Measurements from ENCODE around the gene CCDC14. TPM values are rescaled to one million over a fixed set of nuclear protein-coding genes. Genes with fewer than 3 reads are reported as not detected.

Gene CCDC14, protein sequence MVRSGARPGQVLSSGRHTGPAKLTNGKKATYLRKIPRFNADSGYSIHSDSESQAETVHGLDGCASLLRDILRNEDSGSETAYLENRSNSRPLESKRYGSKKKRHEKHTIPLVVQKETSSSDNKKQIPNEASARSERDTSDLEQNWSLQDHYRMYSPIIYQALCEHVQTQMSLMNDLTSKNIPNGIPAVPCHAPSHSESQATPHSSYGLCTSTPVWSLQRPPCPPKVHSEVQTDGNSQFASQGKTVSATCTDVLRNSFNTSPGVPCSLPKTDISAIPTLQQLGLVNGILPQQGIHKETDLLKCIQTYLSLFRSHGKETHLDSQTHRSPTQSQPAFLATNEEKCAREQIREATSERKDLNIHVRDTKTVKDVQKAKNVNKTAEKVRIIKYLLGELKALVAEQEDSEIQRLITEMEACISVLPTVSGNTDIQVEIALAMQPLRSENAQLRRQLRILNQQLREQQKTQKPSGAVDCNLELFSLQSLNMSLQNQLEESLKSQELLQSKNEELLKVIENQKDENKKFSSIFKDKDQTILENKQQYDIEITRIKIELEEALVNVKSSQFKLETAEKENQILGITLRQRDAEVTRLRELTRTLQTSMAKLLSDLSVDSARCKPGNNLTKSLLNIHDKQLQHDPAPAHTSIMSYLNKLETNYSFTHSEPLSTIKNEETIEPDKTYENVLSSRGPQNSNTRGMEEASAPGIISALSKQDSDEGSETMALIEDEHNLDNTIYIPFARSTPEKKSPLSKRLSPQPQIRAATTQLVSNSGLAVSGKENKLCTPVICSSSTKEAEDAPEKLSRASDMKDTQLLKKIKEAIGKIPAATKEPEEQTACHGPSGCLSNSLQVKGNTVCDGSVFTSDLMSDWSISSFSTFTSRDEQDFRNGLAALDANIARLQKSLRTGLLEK
- total RNA-seq (2012; rRNA removed): 70.0 and 82.1 TPM in 2 replicates
- 86.9 and 109 TPM in 2 replicates for polyA plus RNA-seq (2012; rRNA removed)
- polyA plus RNA-seq (2012; cell fraction: cytosol; rRNA removed): 11.3 and 12.7 TPM in 2 replicates
- polyA plus RNA-seq (2012; cell fraction: nucleus; rRNA removed; ENCODE audit: low replicate concordance): 200 and 1,120 TPM in 2 replicates
- Bru-seq, nascent RNA: percentile 83 among the genes with signal in this experiment
- BruChase-seq, experiment 1, labeled RNA remaining after a 6-hour chase: percentile 94 among the genes with signal in this experiment
- BruChase-seq, experiment 2, labeled RNA remaining after a 2-hour chase: percentile 99 among the genes with signal in this experiment
- long read RNA-seq, full-length matches to known transcripts: 14 of 61 reads
- long read RNA-seq, partial matches to known transcripts: 10 of 61 reads
- long read RNA-seq, other reads (novel, unspliced or antisense): 37 of 61 reads

DNA sequence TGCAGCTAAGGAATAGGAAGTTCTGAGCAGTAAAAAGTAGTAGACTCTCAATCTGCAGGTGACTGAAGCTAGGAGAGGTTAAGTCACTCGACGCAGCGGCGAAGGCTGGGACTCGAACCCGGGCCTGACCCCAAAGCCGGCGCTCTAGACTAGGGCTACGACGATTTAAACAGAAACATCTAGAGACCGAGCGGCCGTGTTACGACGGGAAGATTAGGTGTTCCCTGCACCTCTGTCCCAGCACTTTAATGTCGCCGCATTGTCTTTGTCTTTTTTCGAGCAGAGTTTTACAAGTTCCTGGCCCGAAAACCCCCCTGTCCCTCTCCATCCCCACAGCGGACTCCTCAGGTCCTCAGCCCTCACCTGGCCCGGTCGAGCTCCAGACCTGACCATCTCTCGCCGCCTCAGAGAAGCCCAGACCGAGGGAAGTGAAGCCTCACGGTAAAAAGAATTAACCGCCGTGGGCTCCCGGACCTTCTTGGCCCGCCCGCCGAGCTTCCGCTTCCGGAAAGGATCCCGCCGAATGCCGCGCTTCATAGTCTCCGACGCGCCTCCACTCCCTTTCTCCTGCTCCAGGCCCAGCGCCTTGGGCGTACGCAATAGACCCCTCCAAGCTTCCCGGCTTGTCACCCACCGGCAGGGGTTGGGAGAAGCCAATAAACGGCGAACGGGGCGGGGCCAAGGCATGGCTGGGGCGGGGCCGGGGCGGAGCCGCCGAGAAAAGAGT, at the start of gene CCDC14:
CCDC14 (minus strand) TSS at position 449 of the 727 bp plus-strand sequence; CDS start at position 393, 56 bp downstream.
- Histone ChIP-seq H3K27me3 (ENCODE audit: control insufficient read depth, insufficient read depth, low read length) (0 out of 2 replicates have a peak, but pooled peaks cover 2% of the 10 kb centered on the region), H3K9me1 (ENCODE audit: insufficient read depth, low read length) (no peaks in the 10 kb centered on the region), H3K27ac (ENCODE audit: insufficient read depth, low read length) (peak within 1 kb of the TSS; percentile 83), H2BK20ac (ENCODE audit: low read depth, low read length) (peak within 1 kb of the TSS; percentile 58; the same call in 1 of the 2 replicates), H4K20me1 (ENCODE audit: insufficient read depth, low read length) (no peaks in the 10 kb centered on the region), H3K4me3 (ENCODE audit: insufficient read depth, low read depth, low read length) (peak within 1 kb of the TSS; percentile 85), H4K8ac (ENCODE audit: low read depth in 2 of 2, low read length in 2 of 2) (peak within 1 kb of the TSS; percentile 77 to 92), H2BK5ac (ENCODE audit: low read depth, low read length, poor library complexity, severe bottlenecking) (peak within 1 kb of the TSS; percentile 23), H3K18ac (ENCODE audit: low read depth, low read length) (peak within 1 kb of the TSS; percentile 53), H3K79me1 (ENCODE audit: low read depth in 1 of 2, low read length in 2 of 2) (peaks cover 11 to 19% of the 10 kb centered on the region in 2 experiments), H4K91ac (ENCODE audit: insufficient read depth, low read depth, low read length) (peak within 1 kb of the TSS; percentile 74), H2BK15ac (ENCODE audit: low read depth, low read length) (peak within 1 kb of the TSS; percentile 20; the same call in 1 of the 3 replicates), H3K23ac (ENCODE audit: low read depth, low read length) (peak within 1 kb of the TSS; percentile 90), H3K9ac (ENCODE audit: low read depth, low read length) (peak within 1 kb of the TSS; percentile 91), H3K4ac (ENCODE audit: low read depth, low read length) (peak within 1 kb of the TSS; percentile 89), H2BK120ac (ENCODE audit: low read depth, low read length) (peak within 1 kb of the TSS; percentile 81; the same call in 1 of the 2 replicates), H3K4me2 (ENCODE audit: low read depth, low read length) (peak within 1 kb of the TSS; percentile 72), H3K4me1 (ENCODE audit: control insufficient read depth, insufficient read depth, low read length) (no peaks in the 10 kb centered on the region), H2AFZ (replicated peaks; ENCODE audit: low read length, poor library complexity) (peak within 1 kb of the TSS; percentile 89), H3K56ac (ENCODE audit: extremely low read depth, insufficient read depth, low read length) (peak within 1 kb of the TSS; percentile 83), H2AK9ac (replicated peaks; ENCODE audit: low read depth, low read length, poor library complexity) (peak within 1 kb of the TSS; percentile 63), H3K9me3 (ENCODE audit: control insufficient read depth, insufficient read depth, low read length) (no peaks in the 10 kb centered on the region), H4K5ac (ENCODE audit: low read depth, low read length) (peak within 1 kb of the TSS; percentile 51), H2AK5ac (ENCODE audit: low read depth, low read length) (peak within 1 kb of the TSS; percentile 48), H3K14ac (replicated peaks; ENCODE audit: low read depth, low read length) (peak within 1 kb of the TSS; percentile 95), H3K36me3 (ENCODE audit: control insufficient read depth, insufficient read depth, low read length) (no peaks in the 10 kb centered on the region)
- CTCF ChIA-PET: interaction anchor here (0.9 kb wide), 1 partner anchor 20 kb away, joined by 3 read pairs; no protein-coding TSS in a partner anchor
- intact Hi-C loops (cut with micrococcal nuclease) (no loop called here), dilution Hi-C loops (cut with HindIII; ENCODE audit: low sequenced_read_pairs, unreplicated experiment) (no loop called here), in situ Hi-C loops (cut with MboI; ENCODE audit: low sequenced_read_pairs) (no loop called here)
- no TSS peak for BruUV-seq (replicated peaks)
- POLR2A ChIA-PET (ENCODE audit: unreplicated experiment): no interaction called here
- WGBS, 2 experiments (ENCODE audit: extremely low coverage in 2 of 2, insufficient read length in 1 of 2): 0% methylated on average over 44 of the region's 55 CpGs; no CpG with 5 or more reads in 1 of the 2 experiments
- ATAC-seq (ENCODE audit: low read depth): peak; percentile 100
- peak; percentile 96 for DNase-seq
- TF ChIP-seq POLR2A (IDR thresholded peaks at IDR 0.05; ENCODE audit: low read depth, low read length) (peak; percentile 76), MAZ (IDR thresholded peaks at IDR 0.05; ENCODE audit: borderline replicate concordance, low read depth, low read length) (peak; percentile 65; the same call in 1 of the 2 replicates), CEBPB (IDR thresholded peaks at IDR 0.05; ENCODE audit: low read depth, low read length) (peak; percentile 56; the same call in 1 of the 2 replicates), MXI1 (IDR thresholded peaks at IDR 0.05; ENCODE audit: borderline replicate concordance, low read depth, low read length) (0 out of 2 replicates have a peak, but pooled peaks have one; percentile 17)
- TF ChIP-seq, protein P1, sequence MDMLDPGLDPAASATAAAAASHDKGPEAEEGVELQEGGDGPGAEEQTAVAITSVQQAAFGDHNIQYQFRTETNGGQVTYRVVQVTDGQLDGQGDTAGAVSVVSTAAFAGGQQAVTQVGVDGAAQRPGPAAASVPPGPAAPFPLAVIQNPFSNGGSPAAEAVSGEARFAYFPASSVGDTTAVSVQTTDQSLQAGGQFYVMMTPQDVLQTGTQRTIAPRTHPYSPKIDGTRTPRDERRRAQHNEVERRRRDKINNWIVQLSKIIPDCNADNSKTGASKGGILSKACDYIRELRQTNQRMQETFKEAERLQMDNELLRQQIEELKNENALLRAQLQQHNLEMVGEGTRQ (IDR thresholded peaks at IDR 0.05; ENCODE audit: low read depth, low read length): no peak
- TF ChIP-seq, protein P2, sequence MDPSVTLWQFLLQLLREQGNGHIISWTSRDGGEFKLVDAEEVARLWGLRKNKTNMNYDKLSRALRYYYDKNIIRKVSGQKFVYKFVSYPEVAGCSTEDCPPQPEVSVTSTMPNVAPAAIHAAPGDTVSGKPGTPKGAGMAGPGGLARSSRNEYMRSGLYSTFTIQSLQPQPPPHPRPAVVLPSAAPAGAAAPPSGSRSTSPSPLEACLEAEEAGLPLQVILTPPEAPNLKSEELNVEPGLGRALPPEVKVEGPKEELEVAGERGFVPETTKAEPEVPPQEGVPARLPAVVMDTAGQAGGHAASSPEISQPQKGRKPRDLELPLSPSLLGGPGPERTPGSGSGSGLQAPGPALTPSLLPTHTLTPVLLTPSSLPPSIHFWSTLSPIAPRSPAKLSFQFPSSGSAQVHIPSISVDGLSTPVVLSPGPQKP (IDR thresholded peaks at IDR 0.05; ENCODE audit: borderline replicate concordance, low read depth, low read length): no peak
